ENCODE results near the gene BAZ2B.

The BAZ2B gene

DNA sequence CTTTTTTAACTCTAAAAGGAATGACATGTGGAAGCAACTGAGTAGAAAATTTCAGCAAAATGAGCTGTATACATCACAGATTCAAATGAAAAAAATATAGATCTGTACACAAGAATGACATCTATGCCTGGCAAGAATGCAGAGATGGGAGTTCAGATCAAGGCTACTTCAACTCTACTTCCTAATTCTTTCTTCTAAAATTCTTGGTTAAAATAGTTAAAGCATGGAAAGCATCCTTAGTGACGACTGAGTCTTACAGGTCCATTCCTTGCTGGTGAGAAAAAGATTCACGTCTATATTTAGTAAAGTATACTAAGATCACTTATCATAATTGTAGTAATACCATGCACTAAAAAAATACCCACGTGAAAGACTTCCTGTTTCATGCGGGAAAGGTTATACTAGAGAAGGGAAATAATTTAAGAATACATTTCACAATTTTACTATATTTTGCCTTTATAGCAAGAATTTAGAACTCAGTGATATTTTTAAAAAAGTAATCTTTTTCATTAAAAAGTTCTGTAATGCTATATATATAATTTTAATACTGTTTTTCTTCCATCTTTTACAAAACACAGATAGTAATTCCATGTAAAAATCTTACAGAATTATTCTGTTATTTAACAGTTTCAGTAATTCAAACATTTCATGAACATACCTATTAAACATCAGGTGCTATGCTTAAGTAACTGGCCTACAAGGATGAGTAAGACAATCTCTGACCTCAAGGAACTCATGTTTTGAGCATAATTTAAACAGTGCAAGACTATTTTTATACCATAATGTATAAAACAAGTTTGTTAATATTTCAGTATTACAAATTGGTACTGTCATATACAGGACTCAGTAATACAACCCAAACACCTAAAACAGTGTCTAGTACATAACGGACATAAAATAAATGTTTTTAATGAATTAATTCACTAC lies 159.6 kb downstream of the BAZ2B start:
- Histone ChIP-seq H3K27me3 (ENCODE audit: insufficient read depth, low read length) (no peaks in the 10 kb centered on the region), H3K4me3 (ENCODE audit: low read length) (no peak overlapping the region), H3K9me3 (ENCODE audit: low read length) (peaks cover 3% of the 10 kb centered on the region), H3K36me3 (ENCODE audit: insufficient read depth, low read length) (peaks cover 9% of the 10 kb centered on the region), H2AFZ (ENCODE audit: low read depth, low read length) (no peak overlapping the region), H3K4me1 (ENCODE audit: insufficient read depth, low read length) (no peaks in the 10 kb centered on the region)

DNA sequence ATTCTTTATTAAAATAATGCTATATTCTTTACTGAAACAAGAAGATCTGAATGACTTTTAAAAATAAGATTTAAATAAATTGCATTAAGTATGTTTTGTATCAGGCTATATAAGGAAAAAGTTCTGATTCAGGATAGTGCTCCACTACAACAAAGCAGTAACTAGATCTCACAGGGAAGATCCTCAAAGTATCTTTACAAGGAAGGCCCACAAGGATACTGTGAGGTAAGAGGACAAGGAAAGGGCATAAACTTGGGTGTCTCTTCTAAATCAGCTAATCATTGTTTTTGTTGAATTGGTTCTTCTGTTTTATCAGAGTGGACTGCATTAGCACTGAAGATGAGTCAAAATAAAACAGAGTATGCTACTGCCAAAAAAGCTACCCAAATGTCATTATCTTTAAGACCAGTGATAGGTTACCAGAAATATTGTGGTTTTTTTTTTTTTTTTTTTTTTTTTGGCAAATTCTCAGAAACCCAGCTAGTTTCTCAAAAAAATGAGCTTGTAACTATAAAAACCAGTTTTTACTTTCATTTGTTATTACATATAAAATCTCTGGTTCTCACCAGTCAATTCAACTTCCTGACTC lies 160.9 kb downstream of the BAZ2B start:
- H3K4me3 ChIP-seq (ENCODE audit: low read length) = no peak overlapping the region
- H3K27me3 ChIP-seq (ENCODE audit: insufficient read depth, low read length) = no peaks in the 10 kb centered on the region
- H3K4me1 ChIP-seq (ENCODE audit: insufficient read depth, low read length) = no peaks in the 10 kb centered on the region
- peaks cover 9% of the 10 kb centered on the region for H3K36me3 ChIP-seq (ENCODE audit: insufficient read depth, low read length)
- H3K9me3 ChIP-seq (ENCODE audit: low read length) = peaks cover 3% of the 10 kb centered on the region
- H2AFZ ChIP-seq (ENCODE audit: low read depth, low read length) = no peak overlapping the region

DNA sequence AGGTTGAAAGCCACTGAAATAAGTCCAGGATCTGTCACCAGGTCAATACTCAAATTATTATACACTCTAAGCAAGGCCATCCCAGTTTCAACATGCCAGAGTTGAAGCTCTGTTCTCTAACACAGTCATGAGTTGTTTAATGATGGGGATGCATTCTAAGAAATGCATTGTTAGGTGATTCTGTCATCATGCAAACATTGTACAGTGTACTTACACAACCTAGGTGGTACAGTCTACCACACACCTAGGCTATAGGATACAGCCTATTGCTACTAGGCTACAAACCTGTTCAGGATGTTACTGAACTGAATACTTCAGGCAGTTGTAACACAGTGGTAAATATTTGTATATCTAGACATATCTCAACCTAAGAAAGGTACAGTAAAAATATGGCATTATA lies 162.2 kb downstream of the BAZ2B start:
- Histone ChIP-seq H2AFZ (ENCODE audit: low read depth, low read length) (no peak overlapping the region), H3K36me3 (ENCODE audit: insufficient read depth, low read length) (peaks cover 9% of the 10 kb centered on the region), H3K4me1 (ENCODE audit: insufficient read depth, low read length) (peaks cover 7% of the 10 kb centered on the region), H3K4me3 (ENCODE audit: low read length) (no peak overlapping the region), H3K9me3 (ENCODE audit: low read length) (peaks cover 3% of the 10 kb centered on the region), H3K27me3 (ENCODE audit: insufficient read depth, low read length) (no peaks in the 10 kb centered on the region)

DNA sequence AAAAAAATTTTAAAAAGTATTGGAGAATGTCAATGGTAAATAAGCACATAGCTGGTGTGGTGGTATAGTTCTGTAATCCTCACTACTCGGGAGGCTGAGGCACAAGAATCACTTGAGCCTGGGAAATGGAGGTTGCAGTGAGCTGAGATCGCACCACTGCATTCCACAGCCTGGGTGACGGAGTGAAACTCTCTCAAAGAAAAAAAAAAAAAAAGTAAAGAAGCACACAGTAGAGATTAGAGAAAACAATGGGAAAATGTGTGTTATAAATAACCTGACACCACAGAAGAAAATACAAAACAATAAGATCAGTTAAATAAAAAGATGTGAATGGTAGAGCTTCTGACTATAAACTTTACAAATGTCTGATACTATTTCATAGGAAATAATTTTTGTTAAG lies 166.2 kb downstream of the BAZ2B start:
- Histone ChIP-seq H3K27me3 (ENCODE audit: insufficient read depth, low read length) (no peaks in the 10 kb centered on the region), H3K36me3 (ENCODE audit: insufficient read depth, low read length) (peaks cover 40% of the 10 kb centered on the region), H3K4me3 (ENCODE audit: low read length) (no peak overlapping the region), H2AFZ (ENCODE audit: low read depth, low read length) (no peak overlapping the region), H3K4me1 (ENCODE audit: insufficient read depth, low read length) (peaks cover 7% of the 10 kb centered on the region), H3K9me3 (ENCODE audit: low read length) (peaks cover 3% of the 10 kb centered on the region)

DNA sequence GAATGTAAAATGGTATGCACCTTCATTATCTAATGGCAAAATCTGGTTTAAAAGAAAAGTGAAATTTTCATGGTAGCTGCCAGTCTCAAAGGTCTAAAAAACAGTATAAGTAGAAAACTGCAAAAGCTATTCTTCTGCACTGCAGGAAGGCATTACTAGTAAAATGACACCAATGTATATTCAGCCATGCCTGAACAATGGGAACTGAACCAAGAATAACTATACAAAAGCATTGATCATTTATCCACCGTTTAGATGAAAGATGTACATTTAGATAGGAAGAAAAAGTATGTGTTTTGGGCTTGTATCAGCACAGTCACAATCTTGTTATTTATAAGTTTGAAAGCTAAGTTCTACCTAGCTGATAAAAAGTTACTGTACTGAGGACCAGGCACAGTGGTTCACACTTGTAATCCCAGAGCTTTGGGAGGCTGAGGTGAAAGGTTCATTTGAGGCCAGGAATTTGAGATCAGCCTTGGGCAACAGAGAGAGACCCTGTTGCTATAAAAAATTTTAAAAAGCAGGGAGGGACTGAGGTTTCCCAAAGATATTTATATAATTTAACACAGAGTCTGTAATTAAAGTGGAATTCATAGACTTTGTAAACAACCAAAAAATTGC lies 166.7 kb downstream of the BAZ2B start:
- Histone ChIP-seq H3K4me1 (ENCODE audit: insufficient read depth, low read length) (peaks cover 7% of the 10 kb centered on the region), H3K9me3 (ENCODE audit: low read length) (peaks cover 3% of the 10 kb centered on the region), H3K27me3 (ENCODE audit: insufficient read depth, low read length) (no peaks in the 10 kb centered on the region), H2AFZ (ENCODE audit: low read depth, low read length) (no peak overlapping the region), H3K4me3 (ENCODE audit: low read length) (no peak overlapping the region), H3K36me3 (ENCODE audit: insufficient read depth, low read length) (peaks cover 46% of the 10 kb centered on the region)

DNA sequence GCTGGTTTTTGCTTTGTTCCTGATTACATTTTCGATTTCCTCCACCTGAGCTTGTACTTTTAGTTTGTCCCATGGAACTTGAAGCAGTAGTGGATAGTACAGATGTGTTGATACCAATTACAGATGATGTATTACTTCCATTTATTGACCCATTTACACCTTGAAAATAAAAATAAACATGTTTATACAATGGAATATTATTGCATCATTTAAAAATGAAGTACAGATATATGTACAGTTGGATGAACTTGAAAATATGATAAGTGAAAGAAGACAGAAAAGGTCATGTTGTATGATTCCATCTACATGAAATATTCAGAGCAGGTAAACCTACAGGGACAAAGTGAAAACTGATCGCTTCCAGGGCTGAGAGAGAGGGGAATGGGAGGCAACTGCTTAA lies 169.5 kb downstream of the BAZ2B start:
- peaks cover 7% of the 10 kb centered on the region for H3K4me1 ChIP-seq (ENCODE audit: insufficient read depth, low read length)
- peaks cover 62% of the 10 kb centered on the region for H3K36me3 ChIP-seq (ENCODE audit: insufficient read depth, low read length)

DNA sequence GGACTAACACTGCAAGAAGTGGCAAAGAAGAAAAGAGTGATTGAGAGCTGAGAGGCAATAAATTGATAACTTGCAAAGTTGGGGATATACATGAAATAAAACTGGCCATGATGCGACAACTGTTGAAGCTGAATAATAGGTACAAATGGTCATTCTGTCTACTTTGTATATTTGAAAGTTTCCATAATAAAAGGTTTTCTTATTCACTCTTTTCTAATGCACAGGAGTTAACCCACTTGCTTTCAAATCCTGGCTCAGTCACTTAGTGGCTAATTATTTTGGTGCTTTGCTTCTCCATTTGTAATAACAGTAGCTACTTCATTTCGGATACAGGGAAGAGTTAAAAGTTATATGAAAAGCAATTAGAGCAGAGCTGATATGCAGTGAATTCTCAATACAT lies 170.1 kb downstream of the BAZ2B start:
- Histone ChIP-seq H3K27me3 (ENCODE audit: insufficient read depth, low read length) (no peaks in the 10 kb centered on the region), H3K4me1 (ENCODE audit: insufficient read depth, low read length) (peaks cover 7% of the 10 kb centered on the region), H3K4me3 (ENCODE audit: low read length) (no peak overlapping the region), H3K9me3 (ENCODE audit: low read length) (no peaks in the 10 kb centered on the region), H2AFZ (ENCODE audit: low read depth, low read length) (no peak overlapping the region), H3K36me3 (ENCODE audit: insufficient read depth, low read length) (peaks cover 68% of the 10 kb centered on the region)

More for the DNA sequence above, 169.5 kb downstream of the BAZ2B start:
- Histone ChIP-seq H3K9me3 (ENCODE audit: low read length) (no peaks in the 10 kb centered on the region), H3K27me3 (ENCODE audit: insufficient read depth, low read length) (no peaks in the 10 kb centered on the region), H2AFZ (ENCODE audit: low read depth, low read length) (no peak overlapping the region), H3K4me3 (ENCODE audit: low read length) (no peak overlapping the region)

DNA sequence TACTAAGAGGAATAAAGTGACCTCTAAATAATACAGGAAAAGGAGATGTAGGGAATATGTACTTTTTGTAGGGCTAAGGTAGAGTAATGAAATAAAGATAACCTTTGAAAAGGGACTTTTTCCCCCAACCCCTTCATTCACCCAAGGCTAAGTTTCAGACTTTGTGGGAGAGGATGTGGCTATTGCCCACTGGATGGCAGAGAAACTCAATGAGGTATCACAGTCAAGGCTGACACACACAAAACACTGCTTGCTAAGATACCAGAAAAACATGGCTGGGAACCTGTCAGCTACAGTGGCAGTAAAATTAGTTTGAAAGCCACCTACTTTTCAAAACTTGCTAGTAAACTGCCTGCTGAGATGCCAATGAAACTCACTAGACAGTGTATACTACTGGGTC lies 171.0 kb downstream of the BAZ2B start:
- Histone ChIP-seq H3K9me3 (ENCODE audit: low read length) (no peaks in the 10 kb centered on the region), H2AFZ (ENCODE audit: low read depth, low read length) (no peak overlapping the region), H3K4me3 (ENCODE audit: low read length) (no peak overlapping the region), H3K36me3 (ENCODE audit: insufficient read depth, low read length) (peaks cover 74% of the 10 kb centered on the region), H3K27me3 (ENCODE audit: insufficient read depth, low read length) (no peaks in the 10 kb centered on the region), H3K4me1 (ENCODE audit: insufficient read depth, low read length) (peaks cover 7% of the 10 kb centered on the region)

DNA sequence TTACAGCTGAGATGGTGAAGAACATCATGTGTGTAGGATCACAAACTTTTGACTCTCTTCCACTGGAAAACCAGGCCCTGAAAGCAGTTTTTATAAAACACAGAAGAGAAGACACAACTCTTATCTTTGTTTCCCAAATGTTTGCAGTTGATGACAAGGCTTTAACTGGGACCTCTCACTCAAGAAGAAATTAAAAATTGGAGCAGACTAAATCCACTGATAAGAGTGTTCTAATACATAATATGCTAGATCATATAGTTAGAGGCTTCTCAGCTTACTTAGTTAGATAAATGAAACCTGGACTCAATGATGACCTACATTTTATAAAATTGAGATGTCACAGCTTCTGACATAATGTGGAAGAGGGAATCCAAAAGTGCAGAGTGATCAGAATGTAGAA lies 171.6 kb downstream of the BAZ2B start:
- peaks cover 3% of the 10 kb centered on the region for H3K4me1 ChIP-seq (ENCODE audit: insufficient read depth, low read length)
- peaks cover 76% of the 10 kb centered on the region for H3K36me3 ChIP-seq (ENCODE audit: insufficient read depth, low read length)
- H3K9me3 ChIP-seq (ENCODE audit: low read length) = no peaks in the 10 kb centered on the region
- H3K4me3 ChIP-seq (ENCODE audit: low read length) = no peak overlapping the region
- H3K27me3 ChIP-seq (ENCODE audit: insufficient read depth, low read length) = no peaks in the 10 kb centered on the region
- no peak overlapping the region for H2AFZ ChIP-seq (ENCODE audit: low read depth, low read length)

DNA sequence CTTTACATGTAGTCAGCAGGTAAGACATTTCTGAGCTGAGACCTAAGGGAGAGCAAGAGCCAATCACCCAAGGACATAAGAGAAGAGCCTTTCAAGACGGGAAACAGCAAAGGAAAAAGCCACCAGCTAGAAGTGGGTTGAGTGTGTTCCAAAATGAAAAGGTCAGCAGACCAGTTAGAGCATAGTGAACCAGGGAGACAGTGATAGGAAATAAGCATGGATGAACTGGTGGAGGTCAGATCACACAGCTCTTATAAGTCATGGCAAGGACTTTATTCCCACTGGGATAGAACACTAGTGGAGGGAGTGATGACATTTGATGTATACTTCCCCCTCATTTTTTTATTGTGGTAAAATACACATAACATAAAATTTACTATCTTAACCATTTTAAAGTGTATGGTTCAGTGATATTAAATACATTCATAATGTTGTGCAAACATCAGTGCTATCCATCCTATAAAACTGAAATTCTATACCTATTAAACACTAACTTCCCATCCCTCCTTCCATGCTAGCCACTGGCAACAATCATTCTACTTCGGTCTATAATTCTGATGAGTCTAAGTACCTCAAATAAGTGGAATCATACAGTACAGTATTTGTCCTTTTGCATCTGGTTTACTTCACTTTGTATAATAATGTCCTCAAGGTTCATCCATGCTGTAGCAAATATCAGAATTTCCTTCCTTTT lies 174.0 kb downstream of the BAZ2B start:
- no peak overlapping the region for H3K4me3 ChIP-seq (ENCODE audit: low read length)
- no peak overlapping the region for H2AFZ ChIP-seq (ENCODE audit: low read depth, low read length)
- peaks cover 85% of the 10 kb centered on the region for H3K36me3 ChIP-seq (ENCODE audit: insufficient read depth, low read length)
- no peaks in the 10 kb centered on the region for H3K9me3 ChIP-seq (ENCODE audit: low read length)
- no peaks in the 10 kb centered on the region for H3K4me1 ChIP-seq (ENCODE audit: insufficient read depth, low read length)
- H3K27me3 ChIP-seq (ENCODE audit: insufficient read depth, low read length) = no peaks in the 10 kb centered on the region

DNA sequence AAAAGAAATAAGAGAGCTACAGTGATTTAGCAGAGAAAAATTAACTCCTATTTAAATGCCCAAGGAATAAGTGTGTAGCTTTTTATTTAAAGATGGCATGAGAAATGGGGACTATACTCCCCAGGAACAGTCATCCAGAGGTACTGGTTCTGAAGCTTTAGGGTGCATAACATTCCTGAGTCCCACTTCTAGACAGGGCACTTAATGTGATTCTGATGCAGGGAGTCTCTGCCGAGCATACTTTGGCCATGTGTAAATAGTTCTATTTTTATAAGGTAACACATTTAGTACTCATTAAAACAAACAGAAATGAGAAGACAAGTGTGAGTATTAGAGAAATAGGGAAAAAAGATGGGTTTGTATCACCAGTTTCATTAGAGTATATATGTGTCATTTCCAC lies 175.2 kb downstream of the BAZ2B start:
- H3K4me3 ChIP-seq (ENCODE audit: low read length) = no peak overlapping the region
- no peaks in the 10 kb centered on the region for H3K4me1 ChIP-seq (ENCODE audit: insufficient read depth, low read length)
- H3K36me3 ChIP-seq (ENCODE audit: insufficient read depth, low read length) = peaks cover 82% of the 10 kb centered on the region
- no peaks in the 10 kb centered on the region for H3K9me3 ChIP-seq (ENCODE audit: low read length)
- no peak overlapping the region for H2AFZ ChIP-seq (ENCODE audit: low read depth, low read length)
- H3K27me3 ChIP-seq (ENCODE audit: insufficient read depth, low read length) = no peaks in the 10 kb centered on the region

DNA sequence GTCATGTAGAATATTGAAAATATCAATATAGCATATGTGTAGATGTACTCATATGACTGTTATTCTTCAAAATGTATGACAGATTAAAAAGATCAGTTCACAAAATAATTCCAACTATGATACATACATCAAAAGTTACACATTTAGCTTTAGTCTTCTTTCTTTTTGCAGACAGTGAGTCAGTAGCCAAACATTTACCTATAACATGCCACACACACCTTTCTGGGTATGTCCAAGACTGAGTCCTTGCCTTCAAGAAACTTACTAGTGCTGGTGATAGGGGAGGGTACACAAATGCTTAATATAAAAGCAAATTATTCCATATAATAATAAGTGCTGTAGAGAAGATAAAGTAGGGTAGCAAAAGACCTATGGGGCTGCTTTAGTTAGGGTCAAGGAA lies 176.9 kb downstream of the BAZ2B start:
- no peaks in the 10 kb centered on the region for H3K9me3 ChIP-seq (ENCODE audit: low read length)
- H3K36me3 ChIP-seq (ENCODE audit: insufficient read depth, low read length) = peaks cover 70% of the 10 kb centered on the region
- no peaks in the 10 kb centered on the region for H3K27me3 ChIP-seq (ENCODE audit: insufficient read depth, low read length)
- no peaks in the 10 kb centered on the region for H3K4me1 ChIP-seq (ENCODE audit: insufficient read depth, low read length)
- H2AFZ ChIP-seq (ENCODE audit: low read depth, low read length) = no peak overlapping the region
- H3K4me3 ChIP-seq (ENCODE audit: low read length) = no peak overlapping the region
